Stimulated activated CD8-positive, alpha-beta memory T cell treated with anti-CD3 and anti-CD28 coated beads, Interleukin-12 subunit alpha, Interleukin-12 subunit beta, amount 100 ng/mL, for 24 hours (primary cell): ENCODE results near the gene ROPN1.
"Not testable (repeated sequence)": the region's sequence is repeated elsewhere in the genome, so short reads cannot be mapped to it uniquely, and the experiment has no call there.

Experiments
- DNase-seq: peaks from one replicate; pipeline ENCODE4 v3.0.0-alpha.2; 2020; ENCODE audit errors: extremely low read depth

Gene ROPN1

GRCh38 chr3:123997543-123997942 is 5.6 kb upstream of the ROPN1 start:
- DNase-seq = no peak

DNA sequence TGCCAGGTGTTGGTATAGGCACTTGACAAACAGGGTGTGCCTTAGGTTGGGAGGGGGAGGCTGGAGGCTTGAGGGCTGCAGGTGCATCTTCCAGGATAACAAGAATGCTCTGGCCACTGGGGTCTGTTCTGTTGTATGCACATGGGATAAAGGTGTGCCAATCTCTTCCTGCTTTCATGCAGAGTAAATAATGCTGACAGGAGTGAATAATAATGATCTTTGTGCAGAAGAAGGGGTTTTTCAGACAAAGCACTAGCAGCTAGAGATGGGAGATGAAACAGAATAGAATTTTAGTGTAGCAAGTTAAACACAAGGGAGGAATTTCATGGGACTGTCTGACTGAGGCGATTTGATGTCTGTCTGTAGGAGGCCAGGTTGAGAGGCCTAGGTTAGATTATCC is 1.9 kb upstream of the ROPN1 start:
- no peak for DNase-seq

- DNase-seq = no peak
Measured at GRCh38 chr3:123986427-123986826, 5.5 kb downstream of the ROPN1 start.

- DNase-seq = no peak
Measured at GRCh38 chr3:123984957-123985356, 7.0 kb downstream of the ROPN1 start.

DNA sequence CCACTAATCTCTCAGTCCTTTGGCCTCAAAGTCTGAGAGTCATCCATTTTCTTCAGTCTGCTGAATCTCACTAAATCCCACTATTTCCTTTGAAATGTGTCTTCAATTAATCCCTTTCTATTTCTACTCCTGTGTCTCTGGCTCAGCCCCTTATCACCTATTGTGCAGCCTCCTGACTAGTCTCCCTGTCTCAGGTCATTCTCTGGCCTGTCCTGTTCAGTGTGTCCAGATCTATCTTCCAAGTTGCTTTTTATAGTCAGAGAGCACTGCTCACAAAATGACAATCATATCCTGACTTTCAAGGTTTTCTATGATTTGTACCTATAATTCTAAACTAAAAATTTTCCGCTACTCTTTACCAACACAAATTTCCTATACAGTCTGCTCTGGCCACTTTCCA is 7.6 kb downstream of the ROPN1 start:
- DNase-seq = no peak

DNA sequence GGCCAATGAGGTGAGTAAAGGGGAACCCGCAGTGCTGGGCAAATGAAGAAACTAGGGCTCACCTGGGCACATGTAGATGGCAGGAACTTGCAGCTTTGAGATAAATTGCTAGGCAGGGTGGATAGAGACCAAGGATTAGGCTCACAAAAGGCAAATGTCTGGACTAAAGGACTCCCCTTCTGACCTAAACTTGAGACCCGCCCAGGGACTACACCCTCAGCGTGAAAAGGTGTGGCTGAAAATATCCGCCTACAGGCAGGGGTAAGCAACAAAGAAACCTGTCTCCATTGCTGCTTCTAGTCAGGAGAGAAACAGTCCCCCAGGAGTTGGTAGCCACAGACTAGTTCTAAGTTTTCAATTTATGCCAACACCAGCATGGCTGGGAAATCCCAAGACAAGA is 10.6 kb downstream of the ROPN1 start:
- DNase-seq = not testable (repeated sequence)

DNA sequence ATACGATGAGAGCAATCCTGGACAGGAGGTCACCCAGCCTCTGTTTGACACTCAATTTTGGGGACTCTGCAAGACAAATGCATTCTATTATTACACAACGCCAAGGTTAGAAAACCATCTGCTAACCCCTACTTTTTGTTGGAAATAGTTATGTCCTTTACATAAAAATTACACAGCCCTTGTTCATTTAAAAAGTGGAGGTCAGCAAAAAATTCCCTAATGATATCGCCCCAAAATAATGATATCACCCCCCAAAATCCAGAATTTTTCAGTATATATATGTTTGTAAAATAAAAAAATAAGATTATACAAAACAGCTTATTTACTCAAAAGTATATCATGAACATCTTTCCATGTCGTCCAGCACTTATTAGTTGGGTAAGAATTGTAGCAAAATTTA is 11.4 kb downstream of the ROPN1 start:
- DNase-seq = no peak

- not testable (repeated sequence) for DNase-seq
Measured at GRCh38 chr3:123979525-123980501, 12.1 kb downstream of the ROPN1 start.

DNA sequence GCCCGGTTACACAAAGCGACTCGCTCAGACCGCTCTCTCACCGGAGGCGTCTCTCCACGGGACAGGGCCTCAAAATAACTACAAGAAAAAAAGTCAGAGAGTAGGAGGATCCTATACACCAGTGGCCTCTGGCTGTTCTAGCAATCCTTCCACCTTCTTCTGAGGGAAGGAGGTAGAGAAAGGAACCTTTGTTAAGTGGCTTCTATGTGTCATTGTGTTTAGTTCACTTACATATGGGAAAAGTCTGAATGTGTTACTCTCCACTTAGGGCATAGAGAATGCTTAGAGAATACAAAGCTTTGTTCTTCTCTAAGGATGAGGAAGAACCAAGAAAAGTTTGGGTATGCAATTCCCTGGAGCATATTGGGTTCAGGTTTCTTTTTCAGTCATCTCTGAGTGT is 15.0 kb downstream of the ROPN1 start:
- DNase-seq = not testable (repeated sequence)

- DNase-seq = not testable (repeated sequence)
Measured at GRCh38 chr3:123976181-123976898, 15.6 kb downstream of the ROPN1 start.

- DNase-seq = not testable (repeated sequence)
Measured at GRCh38 chr3:123975030-123975429, 16.9 kb downstream of the ROPN1 start.

DNA sequence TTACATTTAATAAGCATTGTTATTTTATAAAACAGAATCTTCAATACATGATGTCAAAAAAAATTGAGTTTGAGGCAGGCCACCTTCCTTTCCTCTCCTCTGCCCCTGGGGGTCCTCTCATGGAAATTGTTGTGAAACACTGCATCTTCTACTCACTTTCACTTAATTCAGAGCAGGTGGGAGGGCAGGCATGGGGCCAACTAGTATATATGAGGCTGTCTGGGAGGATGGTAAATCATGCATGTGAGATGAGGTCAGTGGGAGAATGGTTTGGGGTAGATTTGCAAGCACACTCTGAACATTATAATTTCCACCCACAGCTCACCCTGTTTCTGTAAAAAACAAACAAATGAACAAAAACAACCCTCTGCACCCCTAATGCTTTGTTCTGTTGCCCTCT is 20.5 kb downstream of the ROPN1 start:
- DNase-seq = no peak

GRCh38 chr3:123967260-123967659 is 24.7 kb downstream of the ROPN1 start:
- DNase-seq = not testable (repeated sequence)

DNA sequence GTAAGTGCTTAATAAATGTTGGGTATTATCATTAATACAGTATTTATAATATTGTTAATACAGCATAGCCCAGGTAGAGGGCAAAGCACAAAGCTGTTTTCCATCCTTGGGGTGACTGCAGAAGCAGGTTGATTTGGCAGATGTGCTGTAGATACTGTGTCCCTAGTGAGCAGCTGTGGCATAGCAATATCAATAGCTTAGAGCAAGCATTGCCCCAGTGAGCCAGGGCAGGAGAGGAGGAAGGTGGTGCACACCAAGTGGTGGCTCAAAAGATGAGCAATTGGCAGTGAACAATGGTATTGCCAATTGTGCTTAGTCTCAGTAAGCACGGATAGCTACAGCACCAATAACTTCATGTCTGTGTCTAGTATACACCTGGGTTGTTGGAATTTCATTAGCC is 25.1 kb downstream of the ROPN1 start:
- DNase-seq = not testable (repeated sequence)

DNA sequence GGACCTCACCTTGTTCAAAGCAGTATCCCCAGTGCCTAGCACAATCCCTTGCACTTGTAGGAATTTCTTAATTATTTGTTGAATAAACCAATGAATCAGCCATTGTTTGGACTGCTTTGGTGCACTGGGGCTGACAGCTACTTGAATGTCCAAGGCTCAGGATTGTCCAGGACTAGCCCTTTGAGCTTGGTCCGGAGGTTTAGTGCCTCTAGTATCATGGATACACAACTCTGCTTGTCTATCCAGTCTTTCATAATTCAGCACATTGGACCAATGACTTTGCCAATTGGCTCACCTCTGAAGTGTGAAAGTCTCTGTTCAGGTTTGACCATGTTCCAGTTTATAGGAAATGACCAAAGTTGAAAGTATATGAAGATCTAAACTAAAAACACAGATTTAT is 27.1 kb downstream of the ROPN1 start:
- not testable (repeated sequence) for DNase-seq

GRCh38 chr3:123961508-123961856 is 30.4 kb downstream of the ROPN1 start:
- DNase-seq = no peak

- DNase-seq = peak; percentile 56
Measured at GRCh38 chr3:123960781-123961507, 31.0 kb downstream of the ROPN1 start, which contains the start of gene CCDC14. CCDC14 (minus strand) TSS chr3:123961229; CDS start chr3:123961173, 56 bp downstream.

DNA sequence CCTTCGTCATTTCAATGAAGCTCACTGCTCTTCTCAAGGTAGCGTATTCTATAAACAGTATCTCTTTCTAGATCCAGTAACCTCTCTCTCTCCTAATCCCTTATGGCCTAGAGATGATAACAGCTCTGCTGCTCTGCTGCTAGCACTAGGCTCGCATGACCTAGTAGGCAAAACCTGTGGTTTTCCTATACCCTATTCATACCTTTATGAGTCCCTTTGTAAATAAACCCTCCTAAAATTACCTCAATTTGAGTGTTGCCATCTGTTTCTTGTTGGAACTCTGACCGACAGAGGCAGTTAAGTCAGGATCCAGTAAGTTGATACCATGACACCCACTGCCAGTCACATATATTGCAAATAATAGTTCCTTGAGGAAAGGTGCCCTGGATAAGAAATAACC is 38.2 kb downstream of the ROPN1 start:
- no peak for DNase-seq

DNA sequence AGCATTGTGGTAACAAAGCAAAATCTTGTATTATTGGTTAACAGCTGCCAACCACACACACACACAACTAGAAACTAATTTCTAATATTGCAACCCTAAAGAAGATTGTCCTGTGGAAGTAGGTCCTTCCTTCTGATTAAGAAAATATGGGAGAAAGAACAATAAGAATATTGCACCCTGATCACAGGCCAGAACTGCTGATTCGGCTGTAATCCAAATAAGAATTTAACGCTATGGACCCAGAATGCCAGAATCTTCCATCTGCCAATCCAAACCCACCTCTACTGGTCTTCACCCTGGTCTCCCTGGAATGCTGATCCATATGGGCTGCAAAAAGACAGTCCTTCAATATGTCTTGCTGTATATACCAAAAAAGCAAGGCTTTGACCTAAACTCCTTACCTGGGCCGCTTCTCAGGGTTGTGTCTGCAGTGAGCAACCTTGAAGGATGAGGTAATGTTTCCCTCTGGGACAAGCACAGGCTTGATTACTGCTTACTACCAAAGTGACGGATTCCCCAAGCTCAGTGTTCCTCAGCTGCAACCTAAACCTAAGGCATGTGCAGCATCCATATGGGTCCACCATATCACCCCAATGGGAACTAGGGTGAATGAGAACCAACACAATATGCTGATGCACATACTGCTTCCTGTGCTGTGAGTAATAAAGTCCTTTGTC is 38.9 kb downstream of the ROPN1 start:
- no peak for DNase-seq

DNA sequence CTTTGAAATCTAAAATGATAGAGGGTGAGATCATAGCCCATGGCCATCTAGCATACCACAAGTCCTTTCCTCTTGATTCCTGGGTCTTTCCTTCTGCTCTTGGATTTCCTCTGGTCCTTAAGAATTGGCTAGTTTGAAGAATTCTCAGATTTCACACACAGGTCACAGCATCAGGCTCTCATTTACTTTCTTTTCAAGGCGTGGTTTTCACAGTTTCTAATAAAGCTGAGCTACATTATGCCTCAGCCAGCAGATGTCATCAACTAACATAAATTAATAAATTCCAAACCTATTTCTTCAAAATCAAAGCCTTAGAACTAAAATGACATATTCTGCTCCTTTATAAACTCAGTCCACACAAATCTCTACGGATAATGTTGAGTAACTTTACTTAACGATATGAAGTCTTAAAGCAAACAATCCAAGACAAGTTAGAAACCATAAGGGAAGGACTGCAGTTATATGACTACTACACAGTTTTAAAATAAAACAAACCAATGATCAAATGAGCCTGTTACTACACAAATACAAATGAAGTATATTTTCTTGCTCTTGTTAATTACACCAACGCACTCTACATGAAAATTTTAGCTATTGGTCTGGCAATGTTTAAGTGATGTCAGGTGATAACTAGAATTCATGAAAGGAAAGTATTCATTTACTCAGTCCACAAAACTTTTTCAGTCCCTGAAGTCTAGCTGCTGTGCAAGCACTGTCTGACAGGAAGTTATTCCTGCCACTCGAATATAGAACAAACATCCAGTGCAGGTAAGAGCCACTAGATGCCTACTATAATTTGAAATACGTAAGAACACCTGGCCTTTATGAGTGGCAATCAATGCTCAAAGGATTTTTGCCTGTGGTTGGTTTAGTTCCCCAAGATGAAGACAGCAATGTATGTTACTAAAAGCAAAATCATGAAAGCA is 40.1 kb downstream of the ROPN1 start:
- DNase-seq = no peak
